Fibroblast of skin of left biceps (primary cell): ENCODE results near the gene KLHL18.
"Not testable (repeated sequence)": the region's sequence is repeated elsewhere in the genome, so short reads cannot be mapped to it uniquely, and the experiment has no call there.

ENCODE experiments used
- DNase-seq, 2 experiments: peaks; one replicate each; pipeline ENCODE4 v3.0.0-alpha.2; 2013; ENCODE audit warnings: low read depth in 2 of 2

The KLHL18 gene

GRCh38 chr3:47282424-47283192 lies at the start of gene KLHL18, which contains the start of gene KIF9:
Gene KLHL18, plus strand, starts transcription at chr3:47282944. Its CDS starts 22 bp downstream, at chr3:47282966.
Gene KIF9, minus strand, starts transcription at chr3:47282799. Its CDS starts 5,425 bp downstream, at chr3:47277374.
- peak; percentile 79 to 83 for DNase-seq

GRCh38 chr3:47238017-47238416 lies 44.7 kb upstream of the KLHL18 start:
- no peak for DNase-seq

GRCh38 chr3:47239929-47240328 lies 42.8 kb upstream of the KLHL18 start:
- no peak for DNase-seq

GRCh38 chr3:47243419-47244147 lies 39.2 kb upstream of the KLHL18 start:
- no peak for DNase-seq

- DNase-seq: no peak
These were observed 38.1 kb upstream of the KLHL18 start for GRCh38 chr3:47244531-47245100.

GRCh38 chr3:47245271-47245670 lies 37.5 kb upstream of the KLHL18 start:
- no peak for DNase-seq

- DNase-seq: no peak
These were observed 35.3 kb upstream of the KLHL18 start for GRCh38 chr3:47247131-47248064.

- DNase-seq: no peak
These were observed 32.3 kb upstream of the KLHL18 start for GRCh38 chr3:47250309-47251060.

GRCh38 chr3:47251085-47251484 lies 31.7 kb upstream of the KLHL18 start:
- DNase-seq: not testable (repeated sequence)

- DNase-seq: no peak
These were observed 31.1 kb upstream of the KLHL18 start for GRCh38 chr3:47251689-47252088.

- not testable (repeated sequence) for DNase-seq
These were observed 26.4 kb upstream of the KLHL18 start for GRCh38 chr3:47256331-47256730.

- no peak for DNase-seq
These were observed 23.6 kb upstream of the KLHL18 start for GRCh38 chr3:47259114-47259513.

GRCh38 chr3:47260605-47261004 lies 22.1 kb upstream of the KLHL18 start:
- DNase-seq: no peak

- no peak for DNase-seq
These were observed 21.4 kb upstream of the KLHL18 start for GRCh38 chr3:47261301-47261700.

GRCh38 chr3:47265008-47265407 lies 17.7 kb upstream of the KLHL18 start:
- DNase-seq: no peak

GRCh38 chr3:47265725-47266428 lies 16.9 kb upstream of the KLHL18 start:
- DNase-seq: no peak

GRCh38 chr3:47266709-47267489 lies 15.8 kb upstream of the KLHL18 start:
- peak; percentile 90 to 91 for DNase-seq

GRCh38 chr3:47267490-47267824 lies 15.3 kb upstream of the KLHL18 start:
- no peak for DNase-seq

- no peak for DNase-seq
These were observed 12.2 kb upstream of the KLHL18 start for GRCh38 chr3:47270526-47270925.
